ENCODE data around the gene DCAF16.

GRCh38 chr4:17854036-17854435, 43.5 kb upstream of the DCAF16 start:
- TF ChIP-seq EP300 (IDR thresholded peaks at IDR 0.05) (no peak), RAD21 (conservative IDR thresholded peaks at IDR 0.05 in 1 of 2, IDR thresholded peaks at IDR 0.05 in 1 of 2) (no peak), CTCF (IDR thresholded peaks at IDR 0.05) (no peak), PHF8 (IDR thresholded peaks at IDR 0.05; ENCODE audit: borderline replicate concordance, low read depth) (no peak)

All from A549 (cell line).